Fibroblast of lung (primary cell): Measurements from ENCODE around the gene OGG1.
A peak's percentile ranks its signal among the peaks of the same experiment; 100 is the strongest.

Experiments used
- EZH2 ChIP-seq: IDR thresholded peaks from 2 replicates; pipeline ENCODE4 v1.5.1; 2012; ENCODE audit warnings: low read length, control low read depth, mild to moderate bottlenecking; ENCODE audit errors: missing control alignments
- TF ChIP-seq, protein P1 (sequence below), 2 donors: IDR thresholded peaks in 1 of 2; conservative IDR thresholded peaks in 1 of 2; 1 replicate in 1 of 2; 2 replicates in 1 of 2; pipeline ENCODE4 v1.5.1; 2011 to 2012; ENCODE audit warnings: low read length in 2 of 2, control low read depth in 1 of 2, inconsistent platforms in 1 of 2, low read depth in 1 of 2, mild to moderate bottlenecking in 1 of 2

DNA sequence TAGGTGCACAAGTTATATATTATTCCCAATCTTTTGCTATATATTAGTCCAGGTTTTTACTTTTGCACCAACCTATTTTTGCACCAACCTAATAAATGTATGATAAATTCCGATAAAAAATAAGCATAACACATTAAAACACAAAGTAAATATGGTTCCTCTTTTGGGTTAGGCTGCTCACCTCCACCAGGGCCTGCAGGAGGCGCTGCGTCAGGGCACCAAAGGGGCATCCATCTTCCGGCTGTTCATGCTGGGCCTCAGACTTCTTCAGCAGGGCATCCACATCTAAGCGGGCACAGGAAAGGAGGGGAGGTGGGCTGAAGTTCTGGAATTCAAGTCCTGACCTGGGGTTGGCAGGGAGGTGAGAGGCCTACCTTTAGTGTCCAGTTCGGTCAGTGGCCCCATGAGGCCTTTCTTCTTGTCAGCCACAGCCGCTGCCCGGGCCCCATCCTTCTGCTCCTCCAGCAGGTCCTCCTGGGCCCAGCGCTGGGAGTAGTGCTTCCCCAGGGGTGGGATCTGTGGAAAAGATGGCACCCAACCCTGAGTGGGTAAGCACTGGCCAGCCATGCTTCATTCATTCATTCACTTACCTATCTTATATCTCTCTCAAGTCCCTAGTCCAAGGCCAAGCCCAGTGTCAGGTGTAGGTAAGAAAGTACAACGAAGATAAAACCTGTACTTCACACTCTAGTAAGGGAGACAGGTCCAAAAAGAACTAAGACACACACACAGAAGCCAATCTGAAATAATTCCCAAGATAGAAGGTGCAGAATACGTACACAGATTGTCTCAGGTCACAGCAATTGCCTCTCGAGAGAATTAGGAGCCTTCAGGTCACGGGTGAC, 37.3 kb downstream of the OGG1 start:
- TF ChIP-seq, protein P1, sequence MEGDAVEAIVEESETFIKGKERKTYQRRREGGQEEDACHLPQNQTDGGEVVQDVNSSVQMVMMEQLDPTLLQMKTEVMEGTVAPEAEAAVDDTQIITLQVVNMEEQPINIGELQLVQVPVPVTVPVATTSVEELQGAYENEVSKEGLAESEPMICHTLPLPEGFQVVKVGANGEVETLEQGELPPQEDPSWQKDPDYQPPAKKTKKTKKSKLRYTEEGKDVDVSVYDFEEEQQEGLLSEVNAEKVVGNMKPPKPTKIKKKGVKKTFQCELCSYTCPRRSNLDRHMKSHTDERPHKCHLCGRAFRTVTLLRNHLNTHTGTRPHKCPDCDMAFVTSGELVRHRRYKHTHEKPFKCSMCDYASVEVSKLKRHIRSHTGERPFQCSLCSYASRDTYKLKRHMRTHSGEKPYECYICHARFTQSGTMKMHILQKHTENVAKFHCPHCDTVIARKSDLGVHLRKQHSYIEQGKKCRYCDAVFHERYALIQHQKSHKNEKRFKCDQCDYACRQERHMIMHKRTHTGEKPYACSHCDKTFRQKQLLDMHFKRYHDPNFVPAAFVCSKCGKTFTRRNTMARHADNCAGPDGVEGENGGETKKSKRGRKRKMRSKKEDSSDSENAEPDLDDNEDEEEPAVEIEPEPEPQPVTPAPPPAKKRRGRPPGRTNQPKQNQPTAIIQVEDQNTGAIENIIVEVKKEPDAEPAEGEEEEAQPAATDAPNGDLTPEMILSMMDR (conservative IDR thresholded peaks at IDR 0.05 in 1 of 2, IDR thresholded peaks at IDR 0.05 in 1 of 2; ENCODE audit: low read depth in 1 of 2, low read length in 2 of 2), result peak; percentile 33 to 52
- no peak for TF ChIP-seq EZH2
